Stimulated activated naive CD4-positive, alpha-beta T cell treated with Interleukin-2 at 50 U/mL for 16 hours (primary cell): ENCODE measurements around the gene NR1H3.
"Not testable (repeated sequence)": the region's sequence is repeated elsewhere in the genome, so short reads cannot be mapped to it uniquely, and the experiment has no call there.

ENCODE experiments used
- DNase-seq: peaks from one replicate; lab custom pipeline; 2025; lab: John Stamatoyannopoulos, UW

Gene NR1H3

DNA sequence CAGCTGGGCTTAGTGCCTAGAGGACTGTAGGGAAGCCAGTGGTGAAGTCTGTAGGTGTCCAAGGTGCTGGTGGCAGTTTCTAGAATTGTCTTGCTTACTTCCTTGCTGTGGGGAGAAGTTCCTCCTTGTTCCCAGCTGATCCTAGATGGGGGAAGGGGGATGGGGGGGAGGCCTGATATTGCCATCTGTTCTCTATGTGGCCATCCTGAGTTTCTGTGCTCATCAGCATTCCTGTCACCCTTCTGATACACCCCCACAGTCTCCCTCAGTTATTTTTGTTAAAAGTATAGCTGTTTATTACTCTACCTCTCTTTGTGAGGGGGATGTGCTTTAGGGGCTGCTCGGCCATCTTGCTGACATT lies 48.7 kb downstream of the NR1H3 start:
- no peak for DNase-seq

DNA sequence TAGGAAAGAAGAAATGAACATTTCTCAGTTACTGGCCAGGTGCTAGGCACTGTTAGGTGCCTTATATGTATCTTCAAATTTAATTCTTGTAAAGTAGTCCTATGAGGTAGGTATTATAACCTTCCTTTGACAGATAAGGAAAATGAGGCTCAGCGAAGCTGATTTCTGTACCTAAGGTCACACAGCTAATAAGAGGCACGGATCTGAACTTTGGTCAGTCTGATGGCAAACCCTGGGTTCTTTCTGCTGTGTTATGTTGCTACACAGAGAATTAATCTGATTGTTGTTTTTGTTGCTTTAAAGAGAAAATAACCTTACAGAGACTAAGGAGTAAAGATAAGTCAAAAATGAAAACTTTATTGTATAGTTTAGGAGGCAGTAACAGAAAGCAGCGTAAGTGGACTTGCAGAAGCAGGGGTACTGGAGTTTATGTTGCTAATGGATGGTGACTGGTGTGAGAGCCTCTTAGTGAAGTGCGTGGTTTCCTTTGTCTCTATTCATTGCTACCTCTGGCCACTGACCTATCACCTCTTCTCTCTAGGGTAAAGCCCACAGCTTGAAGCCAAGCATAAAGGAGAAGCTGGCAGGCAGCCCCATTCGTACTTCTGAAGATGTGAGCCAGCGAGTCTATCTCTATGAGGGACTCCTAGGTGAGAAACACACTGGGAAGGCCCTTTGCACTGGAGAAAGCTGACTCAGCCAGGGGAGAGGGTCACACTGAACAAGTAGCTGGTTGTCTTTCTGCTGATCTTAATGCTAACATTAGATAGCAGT lies 50.4 kb downstream of the NR1H3 start:
- no peak for DNase-seq

GRCh38 chr11:47314992-47315391 lies 57.2 kb downstream of the NR1H3 start:
- no peak for DNase-seq

DNA sequence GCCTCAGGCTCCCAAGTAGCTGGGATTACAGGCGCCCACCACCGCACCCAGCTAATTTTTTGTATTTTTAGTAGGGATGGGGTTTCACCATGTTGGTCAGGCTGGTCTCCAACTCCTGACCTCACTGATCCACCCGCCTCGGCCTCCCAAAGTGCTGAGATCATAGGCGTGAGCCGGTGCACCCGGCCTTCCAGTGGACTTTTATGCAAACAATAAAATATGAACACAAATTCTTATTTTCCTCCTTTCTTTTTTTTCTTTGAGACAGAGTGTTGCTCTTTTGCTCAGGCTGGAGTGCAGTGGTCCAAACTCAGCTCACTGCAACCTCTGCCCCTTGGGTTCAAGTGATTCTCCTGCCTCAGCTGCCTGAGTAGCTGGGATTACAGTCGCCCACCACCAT lies 58.7 kb downstream of the NR1H3 start:
- not testable (repeated sequence) for DNase-seq

DNA sequence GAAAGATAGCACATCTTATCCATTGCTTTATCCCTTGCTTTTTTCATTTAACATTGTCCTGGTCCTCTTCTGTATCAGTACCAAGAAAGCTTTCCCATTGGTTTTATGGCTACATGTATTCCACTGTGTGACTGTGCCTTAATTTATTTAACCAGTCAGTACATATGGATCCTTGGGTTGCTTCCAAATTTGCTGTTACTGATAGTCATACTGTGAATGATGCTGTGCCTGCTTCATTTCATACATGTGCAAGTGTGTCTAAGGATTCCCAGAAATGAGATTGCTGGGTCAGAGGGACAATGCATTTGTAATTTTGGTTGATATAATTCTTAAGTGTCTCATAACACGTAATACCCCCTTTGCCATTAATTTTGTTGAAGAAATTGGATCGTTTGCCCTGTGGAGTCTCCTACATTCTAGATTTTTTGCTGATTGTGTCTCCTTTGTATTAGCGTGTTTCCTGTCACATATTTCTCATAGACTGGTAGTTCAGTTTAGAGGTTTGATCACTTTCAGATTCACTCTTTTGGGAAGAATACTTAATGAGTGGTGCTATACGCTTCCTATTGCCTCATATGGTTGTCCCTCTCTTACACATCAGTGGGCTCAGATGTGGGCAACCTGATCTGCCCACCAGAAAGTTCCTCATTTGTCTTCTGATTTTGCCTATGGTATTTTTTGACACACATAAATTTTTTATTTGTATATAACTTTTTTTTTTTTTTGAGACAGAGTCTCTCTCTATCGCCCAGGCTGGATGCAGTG lies 59.5 kb downstream of the NR1H3 start:
- DNase-seq: no peak

- DNase-seq: no peak
Measured at GRCh38 chr11:47318166-47318565, 60.4 kb downstream of the NR1H3 start.
